Head of caudate nucleus (tissue), 42 donors: ENCODE data around the gene XPOT.
"Not testable (repeated sequence)": the region's sequence is repeated elsewhere in the genome, so short reads cannot be mapped to it uniquely, and the experiment has no call there.

Source experiments
- DNase-seq, 42 donors: peaks; one replicate each; pipeline versions ENCODE4 v3.0.0 to v3.0.0-alpha.2; 2020 to 2021; ENCODE audit warnings: mixed read lengths in 7 of 42
- intact Hi-C: fragments of 100-400 bp; cut with DNase I; formaldehyde crosslinking; loops from one replicate; pipeline ENCODE4 v1.15.0; 2022

The XPOT gene

GRCh38 chr12:64403707-64404469 lies at the start of gene XPOT:
TSS of gene XPOT (plus strand) at chr12:64404392. CDS start at chr12:64410036, 5,644 bp downstream.
- peak; percentile 85 to 96 (median 93) for DNase-seq

GRCh38 chr12:64356209-64356608 lies 48.0 kb upstream of the XPOT start:
- intact Hi-C loops = not testable (repeated sequence)

More at GRCh38 chr12:64403707-64404469, at the start of gene XPOT:
- intact Hi-C loops = loop anchor here (5.0 to 10.0 kb wide), 2 partner anchors 48 to 559 kb away; partner anchors contain the start of genes SRGAP1 and TBK1

GRCh38 chr12:64361173-64361572 lies 43.0 kb upstream of the XPOT start:
- DNase-seq, intact Hi-C loops: not testable (repeated sequence)

More at GRCh38 chr12:64356209-64356608, 48.0 kb upstream of the XPOT start:
- DNase-seq = not testable (repeated sequence)

GRCh38 chr12:64362721-64363305 lies 41.4 kb upstream of the XPOT start:
- no peak for DNase-seq
- intact Hi-C loops = no loop called here

GRCh38 chr12:64383675-64384074 lies 20.5 kb upstream of the XPOT start:
- DNase-seq = no peak
- intact Hi-C loops = no loop called here

- intact Hi-C loops = no loop called here
- DNase-seq = no peak
Observed at GRCh38 chr12:64385019-64385418, 19.2 kb upstream of the XPOT start.

- intact Hi-C loops = no loop called here
- no peak for DNase-seq
Observed at GRCh38 chr12:64385468-64385867, 18.7 kb upstream of the XPOT start.

- intact Hi-C loops = no loop called here
- DNase-seq = no peak
Observed at GRCh38 chr12:64387197-64387816, 16.9 kb upstream of the XPOT start.

- no peak for DNase-seq
- intact Hi-C loops = no loop called here
Observed at GRCh38 chr12:64389154-64389553, 15.0 kb upstream of the XPOT start.

- peak in 15 of 42 donors; percentile 4 to 53 (median 18) for DNase-seq
- intact Hi-C loops = no loop called here
Observed at GRCh38 chr12:64390275-64390851, 13.8 kb upstream of the XPOT start, which contains the start of gene C12orf56. TSS of gene C12orf56 (minus strand) at chr12:64390758. CDS start at chr12:64390565, 193 bp downstream.

GRCh38 chr12:64392221-64392620 lies 12.0 kb upstream of the XPOT start:
- DNase-seq = peak in 3 of 42 donors; percentile 10 to 47 (median 11)
- intact Hi-C loops = no loop called here

GRCh38 chr12:64395739-64396138 lies 8.5 kb upstream of the XPOT start:
- DNase-seq = no peak
- intact Hi-C loops = no loop called here

GRCh38 chr12:64400041-64400440 lies 4.2 kb upstream of the XPOT start:
- peak; percentile 16 to 85 (median 53) for DNase-seq
- intact Hi-C loops = loop anchor here (5.0 to 10.0 kb wide), 2 partner anchors 52 to 555 kb away; partner anchors contain the start of genes SRGAP1 and TBK1

- intact Hi-C loops = loop anchor here (5.0 to 10.0 kb wide), 2 partner anchors 50 to 557 kb away; partner anchors contain the start of genes SRGAP1 and TBK1
Observed at GRCh38 chr12:64402181-64402580, 2.0 kb upstream of the XPOT start.

GRCh38 chr12:64404470-64405256 lies 471 bp downstream of the XPOT start:
- DNase-seq = peak in 37 of 42 donors; percentile 6 to 75 (median 51)
- intact Hi-C loops = loop anchor here (5.0 to 10.0 kb wide), 2 partner anchors 48 to 560 kb away; partner anchors contain the start of genes SRGAP1 and TBK1

More at GRCh38 chr12:64402181-64402580, 2.0 kb upstream of the XPOT start:
- no peak for DNase-seq

- intact Hi-C loops = loop anchor here (10.0 kb wide), 1 partner anchor 563 kb away; the partner anchor contains the start of gene SRGAP1
- DNase-seq = no peak
Observed at GRCh38 chr12:64407342-64408223, 3.4 kb downstream of the XPOT start.

GRCh38 chr12:64411427-64411826 lies 7.2 kb downstream of the XPOT start:
- no peak for DNase-seq
- intact Hi-C loops = no loop called here
